DOHH2 (cell line): ENCODE results near the gene SELENOH.
A peak's percentile ranks its signal among the peaks of the same experiment; 100 is the strongest.

Source experiments
- H3F3A ChIP-seq: fragments of 200-600 bp; sonication (generic), shearing (Covaris generic); 2 replicates; pipeline ENCODE4 v1.6.0; 2016; ENCODE audit warnings: antibody characterized with exemption, mild to moderate bottlenecking; ENCODE audit not compliant: control insufficient read depth, insufficient read depth
- H3K27ac ChIP-seq: fragments of 200-600 bp; sonication (generic); 2 replicates; pipeline ENCODE4 v1.5.1; 2014; ENCODE audit warnings: low read depth, mild to moderate bottlenecking, low read length, moderate library complexity
- H3K27me3 ChIP-seq: fragments of 200-600 bp; sonication (generic); 2 replicates; pipeline ENCODE4 v1.6.1; 2014; ENCODE audit warnings: mild to moderate bottlenecking, low read length, mixed read lengths; ENCODE audit not compliant: control insufficient read depth
- H3K36me3 ChIP-seq: fragments of 200-600 bp; sonication (generic); 2 replicates; pipeline ENCODE4 v1.6.1; 2014; ENCODE audit warnings: mild to moderate bottlenecking, low read length, moderate library complexity, mixed read lengths; ENCODE audit not compliant: control insufficient read depth
- H3K4me1 ChIP-seq: fragments of 200-600 bp; sonication (generic); 2 replicates; pipeline ENCODE4 v1.6.1; 2014; ENCODE audit warnings: mild to moderate bottlenecking, low read length, mixed read lengths; ENCODE audit not compliant: control insufficient read depth
- H3K4me2 ChIP-seq: fragments of 200-600 bp; sonication (generic); 2 replicates; pipeline ENCODE4 v1.6.0; 2014; ENCODE audit warnings: mild to moderate bottlenecking, low read length, moderate library complexity
- H3K4me3 ChIP-seq: fragments of 200-600 bp; sonication (generic); 2 replicates; pipeline ENCODE4 v1.5.1; 2014; ENCODE audit warnings: mild to moderate bottlenecking, low read length, mixed read lengths
- H3K79me2 ChIP-seq: fragments of 200-600 bp; sonication (generic); 2 replicates; pipeline ENCODE4 v1.6.1; 2014; ENCODE audit warnings: mild to moderate bottlenecking, low read length, mixed read lengths; ENCODE audit not compliant: control insufficient read depth
- H3K9me2 ChIP-seq: fragments of 200-600 bp; sonication (generic); replicated peaks from 2 replicates; pipeline ENCODE4 v1.6.1; 2014; ENCODE audit warnings: mild to moderate bottlenecking, low read length, mixed read lengths; ENCODE audit not compliant: control insufficient read depth
- H3K9me3 ChIP-seq: fragments of 200-600 bp; sonication (generic); 2 replicates; pipeline ENCODE4 v1.6.1; 2014; ENCODE audit warnings: antibody characterized with exemption, low read length, mixed read lengths; ENCODE audit not compliant: control insufficient read depth, insufficient read depth
- H4K20me1 ChIP-seq: fragments of 200-600 bp; sonication (generic); 2 replicates; pipeline ENCODE4 v1.6.0; 2014; ENCODE audit warnings: low read depth, mild to moderate bottlenecking, antibody characterized with exemption, low read length, moderate library complexity; ENCODE audit not compliant: control insufficient read depth, insufficient read depth
- CTCF ChIP-seq: fragments of 200-600 bp; sonication (generic); IDR thresholded peaks from one replicate; pipeline ENCODE4 v1.5.1; 2014; ENCODE audit warnings: antibody characterized with exemption, mild to moderate bottlenecking, low read depth, low read length; ENCODE audit not compliant: poor library complexity, severe bottlenecking
- EZH2phosphoT487 ChIP-seq: fragments of 200-600 bp; sonication (generic); IDR thresholded peaks from 2 replicates; pipeline ENCODE4 v1.6.1; 2017; ENCODE audit warnings: borderline replicate concordance, mild to moderate bottlenecking, antibody characterized with exemption, low read length, moderate library complexity, mixed read lengths

The SELENOH gene

GRCh38 chr11:57762235-57762861 lies 21.1 kb downstream of the SELENOH start:
- no peak for TF ChIP-seq EZH2phosphoT487
- TF ChIP-seq CTCF = no peak
- Histone ChIP-seq H3K4me3 (peak overlapping the region; percentile 93), H3K36me3 (no peaks in the 10 kb centered on the region), H4K20me1 (no peaks in the 10 kb centered on the region; the same call in 1 of the 2 replicates), H3K27me3 (no peaks in the 10 kb centered on the region), H3K9me2 (no peaks in the 10 kb centered on the region), H3F3A (peaks cover 2% of the 10 kb centered on the region; the same call in 1 of the 2 replicates), H3K27ac (no peak overlapping the region), H3K4me2 (peak overlapping the region; percentile 74), H3K4me1 (peaks cover 19% of the 10 kb centered on the region), H3K79me2 (peaks cover 55% of the 10 kb centered on the region), H3K9me3 (no peaks in the 10 kb centered on the region)

- H3K9me3 ChIP-seq = no peaks in the 10 kb centered on the region
- no peaks in the 10 kb centered on the region; the same call in 1 of the 2 replicates for H4K20me1 ChIP-seq
- H3K9me2 ChIP-seq = no peaks in the 10 kb centered on the region
- no peaks in the 10 kb centered on the region for H3K27me3 ChIP-seq
- peaks cover 19% of the 10 kb centered on the region for H3K4me1 ChIP-seq
- H3K79me2 ChIP-seq = peaks cover 61% of the 10 kb centered on the region
- H3F3A ChIP-seq = peaks cover 2% of the 10 kb centered on the region; the same call in 1 of the 2 replicates
- no peaks in the 10 kb centered on the region for H3K36me3 ChIP-seq
- TF ChIP-seq CTCF = no peak
- no peak for TF ChIP-seq EZH2phosphoT487
- no peak overlapping the region for H3K27ac ChIP-seq
- H3K4me2 ChIP-seq = peak overlapping the region; percentile 74
- peak overlapping the region; percentile 93 for H3K4me3 ChIP-seq
Measured at GRCh38 chr11:57763568-57763967, 22.3 kb downstream of the SELENOH start.

- no peaks in the 10 kb centered on the region for H3K27me3 ChIP-seq
- H3K36me3 ChIP-seq = no peaks in the 10 kb centered on the region
- peaks cover 19% of the 10 kb centered on the region for H3K4me1 ChIP-seq
- no peaks in the 10 kb centered on the region for H3K9me2 ChIP-seq
- no peaks in the 10 kb centered on the region for H3K9me3 ChIP-seq
- peaks cover 2% of the 10 kb centered on the region; the same call in 1 of the 2 replicates for H3F3A ChIP-seq
- no peaks in the 10 kb centered on the region; the same call in 1 of the 2 replicates for H4K20me1 ChIP-seq
- TF ChIP-seq EZH2phosphoT487 = no peak
- TF ChIP-seq CTCF = no peak
- H3K4me3 ChIP-seq = peak overlapping the region; percentile 93
- H3K79me2 ChIP-seq = peaks cover 63% of the 10 kb centered on the region
- H3K27ac ChIP-seq = no peak overlapping the region
- H3K4me2 ChIP-seq = peak overlapping the region; percentile 74
Measured at GRCh38 chr11:57764021-57764420, 22.7 kb downstream of the SELENOH start.
